Activated CD4-positive, CD25-positive, alpha-beta regulatory T cell (primary cell): ENCODE results near the gene RNF11.
"Not testable (repeated sequence)": the region's sequence is repeated elsewhere in the genome, so short reads cannot be mapped to it uniquely, and the experiment has no call there.

Experiments
- DNase-seq, 4 experiments: peaks; one replicate each; lab custom pipeline; 2025; lab: John Stamatoyannopoulos, UW

RNF11 gene

DNA sequence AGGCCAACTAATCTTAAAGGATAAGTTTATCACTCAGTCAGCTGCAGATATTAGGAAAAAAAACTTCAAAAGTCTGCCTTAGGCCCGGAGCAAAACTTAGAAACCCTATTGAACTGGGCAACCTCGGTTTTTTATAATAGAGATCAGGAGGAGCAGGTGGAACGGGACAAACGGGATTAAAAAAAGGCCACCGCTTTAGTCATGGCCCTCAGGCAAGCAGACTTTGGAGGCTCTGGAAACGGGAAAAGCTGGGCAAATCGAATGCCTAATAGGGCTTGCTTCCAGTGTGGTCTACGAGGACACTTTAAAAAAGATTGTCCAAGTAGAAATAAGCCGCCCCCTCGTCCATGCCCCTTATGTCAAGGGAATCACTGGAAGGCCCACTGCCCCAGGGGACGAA lies 7.6 kb upstream of the RNF11 start:
- not testable (repeated sequence) for DNase-seq

- no peak for DNase-seq
These were observed 5.5 kb upstream of the RNF11 start for GRCh38 chr1:51230501-51231078.

GRCh38 chr1:51231120-51231519 lies 5.0 kb upstream of the RNF11 start:
- no peak for DNase-seq

- DNase-seq = no peak
These were observed 4.2 kb upstream of the RNF11 start for GRCh38 chr1:51231896-51232295.

- DNase-seq = not testable (repeated sequence)
These were observed 1.8 kb upstream of the RNF11 start for GRCh38 chr1:51234236-51234635.

DNA sequence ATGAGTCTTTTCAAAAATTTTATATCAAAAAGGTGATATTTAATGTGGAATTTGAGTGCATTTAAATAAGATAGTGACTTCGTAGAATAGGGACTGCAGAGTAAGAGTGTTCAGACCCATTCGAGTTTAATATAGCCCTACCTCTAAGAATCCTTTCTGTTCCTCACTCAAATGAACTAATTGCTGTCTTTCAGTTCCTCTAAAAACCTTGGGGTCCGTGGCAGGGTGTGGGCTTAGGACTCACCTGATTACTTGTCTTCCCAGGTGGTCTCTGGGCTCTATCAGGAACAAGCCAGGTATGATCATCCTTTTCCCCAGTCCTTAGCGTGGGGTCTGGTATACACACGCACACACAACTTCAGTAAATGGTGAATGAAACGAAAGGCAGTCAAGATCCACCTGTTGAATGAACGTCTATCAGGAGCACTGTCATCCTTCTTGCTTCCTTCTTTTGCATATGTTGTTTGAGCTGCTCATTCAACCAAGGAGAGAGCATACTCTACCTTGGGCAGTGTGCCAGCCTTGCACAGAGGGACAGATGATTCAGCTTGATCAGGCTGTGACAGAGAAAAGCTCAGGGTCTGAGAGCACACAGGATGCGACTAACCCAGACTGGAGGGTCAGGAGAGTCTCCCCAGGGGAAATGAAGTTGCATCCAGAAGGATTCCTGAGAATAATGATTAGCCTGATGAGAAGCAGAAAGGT lies 1.2 kb upstream of the RNF11 start:
- DNase-seq = peak; percentile 4 to 16 (median 14)

DNA sequence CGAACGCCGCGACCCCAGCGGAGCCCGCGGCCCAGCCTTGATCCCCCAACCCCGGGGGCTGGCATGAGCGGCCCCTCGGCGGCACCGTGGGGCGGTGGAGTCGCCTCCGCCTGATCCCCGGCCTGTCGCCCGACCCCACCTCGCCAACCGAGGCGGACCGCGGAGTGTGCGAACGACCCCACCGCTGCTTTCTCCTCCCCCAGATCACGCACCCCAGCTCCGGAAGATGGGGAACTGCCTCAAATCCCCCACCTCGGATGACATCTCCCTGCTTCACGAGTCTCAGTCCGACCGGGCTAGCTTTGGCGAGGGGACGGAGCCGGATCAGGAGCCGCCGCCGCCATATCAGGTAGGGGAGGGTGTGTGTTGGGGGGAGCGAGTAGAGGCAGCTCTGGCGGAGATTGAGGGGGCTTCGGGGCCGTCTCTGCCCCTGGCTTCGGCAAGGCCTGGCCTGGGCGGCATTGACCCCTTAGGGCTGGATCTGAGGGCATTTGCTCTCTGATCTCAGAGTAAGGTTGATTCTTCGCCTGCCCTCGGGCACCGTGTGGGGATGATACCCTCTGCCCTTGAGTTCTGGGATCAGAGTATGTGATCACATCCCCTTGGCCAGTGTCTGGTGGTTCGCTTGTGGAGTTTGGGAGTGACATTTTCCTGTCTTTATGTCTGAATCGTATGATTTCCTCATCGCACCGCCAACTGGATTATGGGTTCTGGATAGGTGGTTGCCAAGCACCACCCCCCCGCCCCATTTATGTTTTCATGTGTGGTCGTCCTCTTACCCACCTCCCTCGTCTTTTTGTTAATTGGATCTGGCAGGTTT lies 668 bp downstream of the RNF11 start:
- peak in 3 of 4 experiments; percentile 10 to 18 (median 12) for DNase-seq

GRCh38 chr1:51237351-51238033 lies 1.4 kb downstream of the RNF11 start:
- DNase-seq = no peak

DNA sequence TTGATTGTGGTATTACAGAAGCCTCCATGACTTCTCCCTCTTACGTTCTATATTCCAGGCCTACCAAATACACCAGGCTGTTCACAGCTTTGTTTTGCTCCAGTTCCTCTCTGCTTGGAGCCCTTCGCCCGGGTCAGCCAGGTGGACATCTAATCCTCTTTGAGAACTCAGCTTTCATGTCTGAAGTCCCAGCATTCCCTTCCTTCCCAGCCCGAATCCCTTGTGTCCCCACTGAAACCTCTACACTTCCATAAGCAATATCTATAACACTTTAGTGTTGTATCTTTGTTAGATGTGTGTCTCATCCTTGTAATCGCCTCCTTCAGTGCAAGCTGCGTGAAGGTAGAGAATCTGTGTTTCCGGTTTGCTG lies 1.9 kb downstream of the RNF11 start:
- no peak for DNase-seq

GRCh38 chr1:51240084-51240483 lies 4.0 kb downstream of the RNF11 start:
- DNase-seq = no peak

- no peak for DNase-seq
These were observed 5.0 kb downstream of the RNF11 start for GRCh38 chr1:51241119-51241518.

- DNase-seq = no peak
These were observed 6.5 kb downstream of the RNF11 start for GRCh38 chr1:51242546-51242945.

DNA sequence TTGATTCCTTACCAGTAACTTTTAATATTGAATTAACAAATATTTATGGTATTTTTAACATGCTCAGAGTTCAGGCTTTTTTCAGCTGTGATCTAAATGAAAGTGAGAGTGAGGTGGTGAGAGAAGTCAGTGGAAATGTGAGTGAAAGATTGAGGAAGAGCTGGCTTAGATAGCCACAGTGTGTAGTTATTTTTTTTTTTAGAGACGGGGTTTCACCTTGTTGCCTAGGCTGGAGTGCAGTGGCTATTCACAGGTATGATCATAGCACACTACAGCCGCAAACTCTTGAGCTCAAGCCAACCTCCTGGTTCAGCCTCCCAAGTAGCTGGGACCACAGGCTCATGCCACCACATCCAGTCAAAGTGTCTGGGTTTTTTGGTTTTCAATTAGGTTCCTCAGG lies 10.9 kb downstream of the RNF11 start:
- no peak for DNase-seq

GRCh38 chr1:51247499-51247898 lies 11.4 kb downstream of the RNF11 start:
- no peak for DNase-seq

DNA sequence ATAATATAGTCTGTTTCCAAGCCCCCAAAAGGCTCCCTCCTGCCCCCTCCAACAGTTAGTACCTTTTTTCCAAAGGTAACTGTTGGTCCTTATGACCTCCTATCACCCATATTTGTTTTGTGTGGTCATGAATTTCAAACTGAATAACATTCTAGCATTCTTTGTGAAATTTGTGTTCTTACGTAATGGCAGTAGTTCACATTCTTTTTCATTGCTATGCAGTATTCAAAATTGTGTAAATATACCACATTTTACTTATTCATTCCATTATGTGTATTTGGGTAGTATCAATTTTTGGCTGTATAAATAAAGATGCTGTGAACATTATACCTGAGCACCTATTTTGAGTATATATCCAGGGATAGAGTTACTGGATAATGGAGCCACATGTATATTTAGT lies 13.4 kb downstream of the RNF11 start:
- no peak for DNase-seq

DNA sequence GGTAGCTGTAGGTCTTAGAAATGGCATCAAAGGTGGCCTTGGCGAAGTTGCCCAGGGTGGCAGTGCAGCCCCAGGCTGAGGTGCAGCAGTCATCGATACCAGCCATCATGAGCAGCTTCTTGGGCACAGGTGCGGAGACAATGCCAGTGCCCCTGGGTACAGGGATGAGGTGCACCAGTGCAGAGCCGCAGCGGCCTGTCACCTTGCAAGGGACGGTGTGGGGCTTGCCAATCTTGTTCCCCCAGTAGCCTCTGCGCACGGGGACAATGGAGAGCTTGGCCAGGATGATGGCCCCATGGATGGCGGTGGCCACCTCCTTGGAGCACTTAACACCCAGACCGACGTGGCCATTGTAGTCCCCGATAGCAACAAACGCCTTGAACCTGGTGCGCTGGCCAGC lies 14.7 kb downstream of the RNF11 start:
- DNase-seq = not testable (repeated sequence)

- DNase-seq = not testable (repeated sequence)
These were observed 15.1 kb downstream of the RNF11 start for GRCh38 chr1:51251165-51251564.

GRCh38 chr1:51252366-51252765 lies 16.3 kb downstream of the RNF11 start:
- DNase-seq = no peak

GRCh38 chr1:51253691-51254090 lies 17.6 kb downstream of the RNF11 start:
- DNase-seq = no peak

DNA sequence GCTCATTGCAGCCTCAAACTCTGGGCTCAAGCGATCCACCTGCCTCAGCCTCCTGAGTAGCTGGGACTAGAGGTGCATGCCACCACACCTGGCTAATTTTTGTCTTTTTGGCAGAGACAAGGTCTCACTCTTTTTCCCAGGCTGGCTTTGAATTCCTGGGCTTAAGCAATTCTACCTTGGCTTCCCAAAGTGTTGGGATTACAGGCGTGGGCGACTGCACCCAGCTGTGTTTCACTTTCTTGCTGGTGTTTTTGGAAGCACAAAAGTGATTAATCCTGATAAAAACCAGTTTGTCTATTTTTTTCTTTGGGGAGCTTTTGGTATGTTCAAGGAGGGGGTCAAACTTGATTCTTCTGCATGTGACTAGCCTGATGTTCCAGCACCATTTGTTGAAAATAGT lies 19.3 kb downstream of the RNF11 start:
- no peak for DNase-seq

DNA sequence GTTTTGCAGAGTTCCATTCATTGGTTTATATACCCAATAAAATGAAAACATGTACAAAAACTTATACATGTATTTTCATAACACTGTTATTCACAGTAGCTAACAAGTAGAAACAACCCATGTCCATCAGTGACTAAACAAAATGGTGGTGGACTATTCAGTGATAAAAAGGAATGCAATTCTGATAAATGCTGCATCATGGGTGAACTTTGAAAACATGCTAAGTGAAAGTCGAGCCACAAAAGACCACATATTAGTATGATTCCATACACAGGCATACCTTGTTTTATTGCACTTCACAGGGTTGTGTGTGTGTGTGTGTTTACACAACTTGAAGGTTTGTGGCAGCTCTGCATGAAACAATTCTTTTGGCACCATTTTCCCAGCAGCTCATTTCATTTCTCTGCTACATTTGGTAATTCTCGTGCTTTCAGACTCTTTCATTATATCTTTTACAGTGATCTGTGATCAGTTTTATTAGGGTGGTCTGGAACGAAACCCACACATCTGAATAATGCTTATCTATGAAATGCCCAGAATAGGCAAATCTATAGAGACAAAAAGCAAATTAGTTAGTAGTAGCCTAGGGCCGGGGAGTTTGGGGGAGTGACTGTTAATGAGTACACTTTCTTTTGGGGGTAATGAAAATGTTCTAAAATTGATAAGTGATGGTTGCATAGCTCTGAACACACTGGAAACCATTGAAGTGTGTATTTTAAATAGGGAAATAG lies 27.2 kb downstream of the RNF11 start:
- DNase-seq = no peak

DNA sequence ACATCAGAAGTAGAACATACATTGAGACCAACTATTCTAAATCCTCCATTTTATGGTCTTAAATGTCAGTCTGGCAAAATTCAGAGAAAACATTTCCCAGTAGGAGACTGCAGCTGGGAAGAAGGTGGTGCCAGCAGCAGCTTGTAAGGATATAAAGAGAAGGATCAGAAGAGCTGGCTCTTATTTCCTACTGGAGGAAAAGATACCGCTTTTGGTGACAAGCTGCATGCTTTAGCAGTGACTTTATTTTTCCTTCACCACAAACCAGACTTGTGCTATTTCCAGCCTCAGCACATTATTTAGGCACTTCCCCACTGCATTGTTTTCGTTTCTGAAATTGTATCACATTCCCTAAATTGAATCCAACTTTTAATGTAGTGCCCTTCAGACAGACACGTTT lies 28.4 kb downstream of the RNF11 start:
- DNase-seq = no peak
